ENCODE results near the gene RSPH1.

RSPH1 gene

DNA sequence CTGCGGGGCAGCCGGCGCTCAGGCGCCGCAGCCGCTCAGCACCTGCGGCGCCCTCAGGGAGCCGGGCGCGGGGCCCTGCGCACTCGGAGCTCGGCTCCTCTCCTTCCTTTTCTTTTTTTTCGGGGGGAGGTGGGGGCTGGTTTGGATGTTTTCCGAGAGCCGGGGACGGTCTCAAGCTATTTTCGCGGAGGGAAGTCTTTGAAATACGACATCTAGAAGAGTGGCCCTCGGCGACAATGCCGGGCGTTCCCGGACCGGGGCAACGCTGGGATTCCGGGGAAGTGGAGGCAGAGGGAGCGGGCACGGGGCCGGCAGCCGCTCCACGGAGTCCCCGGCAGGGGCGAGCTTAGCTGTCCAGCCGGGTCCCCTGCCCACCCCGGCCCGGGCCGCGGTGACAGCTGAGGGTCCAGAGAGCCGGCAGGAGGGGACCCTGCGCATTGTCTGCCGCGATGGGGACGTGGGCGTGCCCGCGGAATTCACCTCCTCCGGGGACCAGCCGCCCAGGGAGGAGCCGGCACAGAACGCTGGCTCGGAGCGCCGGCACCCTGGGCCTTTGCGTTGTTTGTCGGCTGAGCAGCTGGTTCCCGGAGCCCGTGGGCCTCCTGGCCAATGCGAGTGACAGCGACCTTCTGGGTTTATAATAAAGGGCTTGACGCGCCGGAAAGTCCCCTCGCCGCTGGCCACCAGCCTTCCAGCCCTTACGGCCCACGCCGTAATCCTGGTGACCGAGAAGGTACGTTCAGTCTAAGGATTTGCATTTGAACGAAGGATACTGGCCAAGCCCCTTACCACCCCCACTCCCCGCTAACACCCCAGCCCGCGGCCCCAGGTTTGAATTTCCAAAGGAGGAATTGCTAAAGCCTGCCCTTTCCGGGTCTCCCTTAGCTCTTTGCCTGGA is 18.2 kb upstream of the RSPH1 start:
- peak; percentile 51 for DNase-seq (ENCODE audit: low read depth, low spot score)

DNA sequence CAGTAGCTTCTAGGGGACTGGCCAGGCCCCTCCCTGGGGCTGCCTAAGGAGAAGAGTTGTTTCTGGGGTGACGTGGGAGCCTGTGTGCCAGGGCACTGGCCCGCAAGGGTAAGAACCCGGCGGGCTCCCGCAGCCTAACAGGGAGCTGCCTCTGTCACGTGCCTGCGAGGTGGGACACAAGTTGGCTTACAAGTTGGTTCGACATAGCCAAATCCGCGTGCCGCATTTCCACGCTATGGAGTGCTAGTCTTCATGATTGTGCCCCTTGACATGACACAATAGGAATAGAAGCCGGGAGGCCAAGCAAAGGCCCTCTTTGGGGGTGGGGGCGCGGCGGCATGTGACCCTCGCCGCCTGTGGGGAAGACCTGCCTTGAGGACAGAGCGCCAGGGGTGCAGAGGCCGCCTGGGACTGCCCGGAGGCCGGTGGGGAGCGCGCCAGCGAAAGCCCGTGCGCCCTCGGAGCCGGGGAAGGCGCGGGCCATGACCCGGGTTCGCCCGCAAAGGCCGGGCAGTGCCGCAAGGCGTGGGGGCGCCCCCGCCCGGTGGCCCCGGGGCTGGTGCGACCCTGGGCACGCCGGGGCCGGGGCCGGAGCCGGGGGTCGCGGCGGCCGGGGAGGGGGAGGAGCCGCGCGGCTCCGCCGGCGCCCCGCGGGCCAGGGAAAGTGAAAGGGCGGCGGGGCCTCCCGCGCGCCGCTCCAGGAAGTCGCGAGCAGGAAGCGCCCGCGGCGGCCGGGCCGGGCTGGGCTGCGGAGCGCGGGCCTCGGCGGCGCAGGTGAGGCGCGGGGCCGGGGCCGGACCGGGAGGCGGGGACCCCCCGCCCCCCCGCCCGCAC is 17.3 kb upstream of the RSPH1 start, which contains the start of gene SLC37A1:
Gene SLC37A1 (plus strand): TSS at position 702 of the 834 bp plus-strand sequence. CDS start 4,603 bp downstream, outside the sequence.
- no peak for DNase-seq (ENCODE audit: low read depth, low spot score)

DNA sequence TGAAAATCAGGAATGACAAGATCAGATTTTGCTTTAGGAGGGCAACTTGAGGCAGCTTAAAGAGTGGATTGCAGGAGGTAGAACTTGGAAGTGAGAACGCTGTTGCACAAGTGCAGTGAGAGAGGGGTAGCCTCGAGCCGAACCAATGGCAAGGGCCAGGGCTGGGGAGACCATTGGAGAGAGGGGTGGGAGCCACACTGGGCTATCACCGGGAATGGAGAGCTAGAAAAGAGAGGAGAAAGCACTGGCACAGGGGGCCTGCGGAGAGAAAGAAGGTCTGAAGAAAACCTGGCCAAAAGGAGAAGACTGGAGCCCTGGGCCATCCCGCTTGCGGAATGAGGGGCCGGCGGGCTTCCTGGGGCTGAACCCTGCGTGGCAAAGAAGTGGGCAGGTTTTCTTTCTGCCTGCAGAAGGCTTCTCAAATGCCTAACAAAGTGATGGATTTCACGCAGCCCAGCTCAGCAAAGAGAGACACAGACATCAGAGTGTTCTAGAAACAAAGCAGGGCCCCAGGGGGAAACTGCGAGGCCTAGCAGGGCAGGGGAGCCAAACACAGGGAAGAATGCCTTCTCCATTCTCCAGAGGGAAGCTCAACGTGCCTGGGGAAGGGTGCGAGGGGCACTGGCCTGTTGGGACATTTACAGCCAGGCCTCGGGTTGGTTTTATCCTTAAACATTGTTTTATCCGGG is 16.5 kb upstream of the RSPH1 start:
- DNase-seq (ENCODE audit: low read depth, low spot score): no peak

DNA sequence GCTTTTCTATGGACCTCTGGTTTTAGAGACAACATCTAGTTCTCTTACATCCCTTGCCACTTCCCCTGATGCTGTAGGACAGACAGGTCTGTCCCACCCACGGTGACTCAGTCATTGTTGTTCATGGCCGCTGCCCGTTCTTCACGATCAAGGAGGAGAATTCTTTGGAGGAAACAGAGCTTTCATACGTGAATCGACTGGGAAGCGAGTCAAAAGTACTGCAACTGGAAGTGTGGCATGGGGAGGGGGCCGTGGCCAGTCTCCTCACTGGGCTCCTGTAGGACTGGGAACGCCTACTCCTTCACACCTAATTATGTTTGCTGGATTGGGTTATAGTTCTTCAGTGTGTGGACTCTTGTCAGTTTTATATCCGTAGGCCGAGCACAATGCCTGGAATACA is 13.2 kb upstream of the RSPH1 start:
- no peak for DNase-seq (ENCODE audit: low read depth, low spot score)

DNA sequence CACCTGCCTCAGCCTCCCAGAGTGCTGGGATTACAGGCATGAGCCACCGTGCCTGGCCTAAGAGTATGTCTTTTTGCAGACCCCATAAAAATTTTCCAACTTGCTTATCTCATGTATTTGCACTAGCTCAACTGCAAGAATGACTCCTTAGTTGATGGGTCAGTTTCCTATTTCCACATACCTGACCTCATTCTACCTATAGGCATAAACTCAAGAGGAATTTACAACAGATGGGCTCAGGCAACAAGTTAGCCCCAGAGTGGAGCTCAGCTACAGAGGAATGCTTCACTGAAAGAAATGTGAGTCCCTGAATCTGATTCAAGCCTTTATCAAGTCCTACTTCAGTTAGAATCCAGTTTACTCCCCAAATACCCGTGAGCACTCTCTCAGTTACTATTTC is 12.3 kb upstream of the RSPH1 start:
- no peak for DNase-seq (ENCODE audit: low read depth, low spot score)

DNA sequence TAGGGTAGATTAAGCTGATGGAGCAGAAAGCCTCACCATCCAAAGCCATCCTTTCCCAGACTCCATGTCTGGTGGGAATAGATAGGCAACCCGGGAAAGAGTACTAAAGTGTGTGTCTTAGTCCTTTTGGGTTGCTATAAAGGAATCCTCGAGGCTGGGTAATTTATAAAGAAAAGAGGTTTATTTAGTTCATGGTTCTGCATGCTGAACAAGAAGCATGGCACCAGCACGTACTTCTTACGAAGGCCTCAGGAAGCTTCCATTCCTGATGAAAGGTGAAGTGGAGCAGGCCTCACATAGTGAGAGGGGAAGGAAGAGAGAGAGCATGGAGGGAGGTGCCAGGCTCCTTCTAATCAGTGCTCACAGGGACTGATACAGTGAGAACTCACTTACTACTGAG is 11.4 kb upstream of the RSPH1 start:
- no peak for DNase-seq (ENCODE audit: low read depth, low spot score)

DNA sequence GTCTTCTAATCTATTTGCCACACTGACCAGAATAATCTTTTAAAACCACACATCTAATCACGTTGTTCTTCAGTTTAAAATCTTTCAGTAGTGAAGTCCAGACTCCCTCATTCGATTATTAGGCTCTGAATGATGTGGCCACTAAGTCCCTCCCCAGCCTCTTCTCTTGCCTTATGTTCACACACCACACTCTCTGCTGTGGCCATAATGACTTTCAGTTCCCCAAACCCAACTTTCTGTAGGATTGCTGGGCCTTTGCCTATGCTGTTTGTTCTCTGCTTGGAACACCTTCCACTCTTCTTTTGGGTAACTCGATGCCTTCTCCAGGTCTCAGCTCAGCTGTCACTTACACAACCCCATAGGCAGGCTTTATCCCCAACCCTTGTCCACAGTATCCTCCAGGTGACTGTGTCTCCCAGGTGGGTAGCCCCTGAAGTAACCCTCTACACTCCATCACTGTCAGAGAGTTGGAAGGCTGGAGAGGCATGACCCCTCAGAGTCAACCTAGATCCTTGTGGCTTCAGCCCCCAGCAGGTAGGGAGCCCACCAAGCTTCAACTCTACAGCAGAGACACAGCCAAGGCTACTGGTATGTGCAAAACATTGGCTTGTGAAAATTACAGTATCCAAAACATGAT is 9.2 kb upstream of the RSPH1 start:
- DNase-seq (ENCODE audit: low read depth, low spot score): no peak

DNA sequence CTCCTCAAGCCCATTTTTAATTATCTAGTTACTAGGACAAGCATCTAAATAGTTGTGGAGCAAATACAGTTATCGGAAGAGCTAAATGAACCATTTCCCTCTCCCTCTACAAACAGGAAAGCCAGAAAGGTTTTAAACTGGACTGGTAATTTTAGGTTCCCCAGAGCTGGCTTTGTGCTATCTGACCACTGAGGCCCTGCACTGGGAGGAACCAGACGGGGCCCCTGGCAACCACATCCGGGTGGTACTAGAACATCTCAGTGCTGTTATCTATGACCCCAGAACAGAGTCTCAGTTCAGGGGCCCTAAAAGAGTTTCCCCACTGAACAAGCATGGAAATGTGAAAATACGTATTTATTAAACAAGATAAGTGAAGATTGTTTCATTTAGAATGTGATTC is 7.7 kb upstream of the RSPH1 start:
- no peak for DNase-seq (ENCODE audit: low read depth, low spot score)

DNA sequence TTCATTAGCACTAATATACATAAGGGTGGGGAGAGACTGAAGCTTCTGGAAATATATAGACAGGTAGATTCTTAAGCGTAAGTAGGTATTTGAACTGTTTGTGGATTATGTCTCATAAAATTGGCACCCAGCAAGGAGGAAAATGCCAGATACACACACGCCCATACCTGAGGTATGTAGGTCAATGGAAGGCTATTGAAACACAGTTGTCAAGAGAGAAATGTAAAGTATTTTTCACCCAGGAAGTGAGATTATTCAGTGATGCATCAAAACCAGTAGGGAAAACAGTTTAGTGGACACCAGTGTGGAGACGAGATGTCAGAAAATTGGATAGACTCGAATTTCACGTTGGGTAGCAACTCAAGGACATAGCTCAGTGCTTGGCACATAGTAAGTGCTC is 4.7 kb upstream of the RSPH1 start:
- no peak for DNase-seq (ENCODE audit: low read depth, low spot score)

DNA sequence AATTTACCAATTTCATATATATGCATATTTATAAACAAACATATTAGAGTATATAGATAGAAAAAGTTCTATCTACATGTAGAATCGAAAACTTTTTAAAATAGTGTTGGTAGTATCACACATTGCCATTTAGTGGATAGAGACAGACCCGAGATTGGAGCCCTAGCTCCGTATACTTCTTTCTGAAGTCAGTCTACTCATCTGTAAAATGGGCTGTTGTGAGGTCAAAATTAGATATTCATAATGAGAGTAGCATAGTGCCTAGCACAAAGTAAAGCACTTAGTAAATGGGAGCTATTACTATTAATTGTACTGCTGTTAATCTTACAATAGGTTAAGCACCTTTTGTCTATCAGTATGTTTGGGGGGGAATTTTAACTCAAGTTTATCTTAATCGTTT is 4.2 kb upstream of the RSPH1 start:
- DNase-seq (ENCODE audit: low read depth, low spot score): no peak

DNA sequence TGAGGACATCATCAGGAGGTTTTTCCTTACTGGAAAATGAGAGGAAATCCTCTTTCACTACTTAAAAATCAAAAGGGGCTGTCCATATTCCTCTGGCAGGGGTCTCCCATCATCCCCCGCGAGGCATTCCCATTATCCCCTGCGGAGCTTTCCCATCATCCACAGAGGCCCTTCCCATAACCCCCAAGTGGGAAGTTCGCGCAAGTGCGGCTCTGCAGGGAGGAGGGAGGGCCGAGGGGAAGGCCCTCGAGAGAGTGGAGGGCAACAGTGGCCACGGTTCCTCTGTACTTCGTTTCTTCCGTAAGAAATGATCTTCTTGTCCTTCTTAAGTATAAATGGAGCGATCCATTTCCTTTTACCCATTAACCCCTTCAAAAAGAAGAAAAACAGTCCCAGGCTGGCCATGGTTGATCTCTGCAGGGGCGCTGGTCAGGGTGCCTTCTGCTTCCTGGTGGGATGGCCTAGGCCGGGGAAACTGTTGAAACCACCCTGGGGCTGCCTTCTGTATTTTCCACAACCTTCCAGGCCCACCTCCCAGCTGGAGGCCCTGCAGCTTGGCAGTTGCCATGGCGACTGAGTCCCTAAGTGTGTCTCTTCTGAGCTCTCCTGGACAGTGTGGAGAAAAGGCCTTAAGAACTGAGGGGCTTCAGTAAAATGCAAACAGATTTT is 3.6 kb upstream of the RSPH1 start:
- DNase-seq (ENCODE audit: low read depth, low spot score): peak; percentile 61

DNA sequence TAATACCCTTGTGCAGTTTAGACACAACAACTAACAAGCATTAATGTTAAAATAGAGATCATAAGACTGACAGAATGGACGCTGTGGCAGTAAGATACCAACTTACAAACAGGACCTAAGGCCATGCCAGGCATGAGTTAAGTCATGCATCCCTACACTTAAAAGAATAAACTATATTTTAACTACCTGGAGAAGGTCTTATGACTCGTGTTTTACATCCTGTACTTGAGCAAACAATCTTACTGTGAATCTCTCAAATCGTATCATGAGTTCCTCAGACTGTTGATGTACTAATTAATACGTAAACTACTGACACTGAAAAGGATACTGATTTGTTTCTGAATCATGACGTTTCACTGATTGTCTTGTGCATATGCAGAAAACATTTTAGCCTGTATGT is 2.0 kb upstream of the RSPH1 start:
- DNase-seq (ENCODE audit: low read depth, low spot score): no peak

DNA sequence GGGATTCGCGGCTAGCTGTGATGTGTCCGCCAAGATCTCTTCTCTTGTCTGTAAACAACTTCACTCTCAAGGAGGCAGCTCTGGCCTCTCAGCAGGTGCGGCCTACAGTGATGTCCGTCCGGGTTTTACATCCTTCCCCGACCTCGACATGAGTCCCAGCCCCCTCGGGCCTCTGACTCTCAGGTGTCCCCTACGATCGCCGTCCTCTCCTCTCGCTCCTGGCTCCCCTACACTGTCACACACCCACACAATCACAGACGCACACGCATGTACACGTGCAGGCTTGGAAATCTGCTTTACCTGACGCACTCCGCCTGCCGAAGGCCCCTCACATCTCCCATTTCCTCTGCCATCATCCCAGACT is 797 bp upstream of the RSPH1 start:
- no peak for DNase-seq (ENCODE audit: low read depth, low spot score)

DNA sequence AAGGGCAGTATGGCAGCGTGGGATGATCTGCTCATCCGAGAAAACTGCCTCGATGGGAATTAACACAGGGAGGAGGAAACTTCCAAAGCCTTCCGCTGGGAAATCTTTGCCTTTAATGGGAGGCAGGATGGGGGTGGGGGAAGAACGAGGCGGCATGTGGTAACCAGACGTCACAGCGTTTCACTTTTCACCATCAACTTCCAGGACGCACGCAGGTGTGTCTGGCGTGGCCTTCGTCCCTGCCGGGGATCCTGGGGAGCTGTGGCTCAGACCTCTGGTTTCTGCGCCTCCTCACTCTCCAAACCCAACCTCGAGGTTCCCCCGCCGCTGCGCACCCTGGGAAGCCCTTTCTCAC is 282 bp downstream of the RSPH1 start:
- no peak for DNase-seq (ENCODE audit: low read depth, low spot score)

DNA sequence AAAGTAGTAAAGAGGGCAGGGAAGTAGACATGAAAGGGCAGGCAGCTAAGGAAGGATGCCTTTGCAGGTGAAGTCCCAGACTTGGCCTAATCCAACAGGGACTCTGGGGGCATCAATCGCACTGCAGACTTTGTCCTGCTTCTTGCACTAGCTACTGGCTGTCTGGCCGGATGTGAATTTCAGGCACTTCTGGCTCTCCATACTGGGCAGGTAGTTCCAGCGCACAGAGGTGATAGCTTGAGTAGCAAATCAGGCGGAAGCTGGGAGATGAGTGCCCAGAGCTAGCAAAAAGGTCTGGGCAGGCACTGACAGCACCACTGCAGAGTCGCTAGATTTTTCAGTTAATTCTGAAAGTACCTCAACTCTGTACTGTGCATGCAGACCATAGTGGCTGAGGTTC is 997 bp downstream of the RSPH1 start:
- no peak for DNase-seq (ENCODE audit: low read depth, low spot score)

DNA sequence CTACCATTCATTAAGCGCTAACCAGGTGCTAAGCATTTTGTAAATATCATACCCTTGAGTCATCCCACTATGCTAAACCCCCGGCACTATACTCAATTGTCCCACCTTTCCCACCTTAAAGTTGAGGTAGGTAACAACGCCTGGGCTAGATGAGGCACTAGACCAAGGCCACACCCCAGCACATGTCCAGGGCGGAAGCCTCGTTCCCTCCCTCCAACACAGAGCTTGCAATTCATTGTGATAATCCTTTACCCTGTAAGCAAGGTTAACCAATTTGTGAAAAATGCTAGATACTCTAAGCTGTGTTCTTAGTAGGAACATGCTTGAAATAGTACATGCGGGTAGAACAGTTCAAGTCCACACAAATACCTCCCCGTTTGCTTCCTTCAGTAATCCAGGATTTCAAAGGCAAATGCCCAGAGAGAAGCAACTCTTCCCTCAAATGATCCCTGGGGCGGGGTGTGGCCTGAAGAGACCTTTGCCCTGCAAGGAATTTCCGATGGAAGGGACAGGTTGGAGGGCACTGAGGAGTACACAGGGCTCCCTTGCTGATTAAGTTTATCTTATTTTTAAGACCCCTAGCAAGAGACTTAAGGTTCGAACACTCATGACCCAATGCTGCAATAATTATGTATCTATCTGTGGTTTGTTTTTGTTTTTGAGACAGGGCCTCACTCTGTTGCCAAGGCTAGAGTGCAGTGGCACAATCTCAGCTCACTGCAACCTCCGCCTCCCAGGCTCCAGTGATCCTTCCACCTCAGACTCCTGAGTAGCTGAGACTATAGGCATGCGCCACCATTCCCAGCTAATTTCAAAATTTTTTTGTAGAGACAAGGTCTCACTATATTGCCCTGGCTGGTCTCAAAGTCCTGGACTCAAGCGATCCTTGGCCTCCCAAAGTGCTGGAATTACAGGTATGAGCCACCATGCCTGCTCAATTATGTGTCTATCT is 2.6 kb downstream of the RSPH1 start:
- no peak for DNase-seq (ENCODE audit: low read depth, low spot score)

DNA sequence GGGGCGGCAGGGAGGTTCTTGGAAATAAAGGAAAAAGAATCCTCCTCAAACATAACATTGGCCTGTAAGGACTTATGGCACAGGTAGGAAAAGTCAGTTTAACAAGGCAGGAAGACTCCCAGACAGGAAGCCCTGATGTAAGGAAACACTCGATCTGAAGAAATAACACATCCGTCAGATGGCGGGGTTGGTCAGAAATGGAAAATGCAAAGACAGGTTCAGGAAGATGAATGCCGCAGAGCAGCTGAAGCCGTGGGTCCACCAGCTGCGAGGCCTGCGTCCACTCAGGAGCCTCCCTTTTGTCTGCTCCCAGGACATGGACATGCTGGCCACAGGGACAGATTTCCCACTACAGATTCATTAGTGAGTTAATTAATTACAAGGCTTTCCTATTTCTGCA is 3.8 kb downstream of the RSPH1 start:
- DNase-seq (ENCODE audit: low read depth, low spot score): no peak

DNA sequence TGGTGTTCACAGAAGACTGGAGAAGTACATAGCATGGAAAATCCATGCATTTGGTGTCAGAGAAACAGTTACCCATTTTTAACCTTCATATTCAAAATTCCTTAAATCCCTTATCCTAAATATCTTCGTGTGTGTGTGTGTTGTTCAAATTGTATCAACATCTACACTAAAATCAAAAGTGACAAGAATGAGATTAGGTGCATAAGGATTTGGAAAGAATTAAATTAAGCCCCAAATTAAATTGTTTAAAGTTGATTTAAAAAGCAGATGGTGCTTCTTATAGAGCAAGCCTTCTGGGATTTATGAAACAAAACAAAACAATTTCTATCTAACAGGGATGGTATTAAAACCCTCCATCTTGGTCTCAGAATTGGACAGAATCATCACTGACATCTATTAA is 4.7 kb downstream of the RSPH1 start:
- no peak for DNase-seq (ENCODE audit: low read depth, low spot score)

DNA sequence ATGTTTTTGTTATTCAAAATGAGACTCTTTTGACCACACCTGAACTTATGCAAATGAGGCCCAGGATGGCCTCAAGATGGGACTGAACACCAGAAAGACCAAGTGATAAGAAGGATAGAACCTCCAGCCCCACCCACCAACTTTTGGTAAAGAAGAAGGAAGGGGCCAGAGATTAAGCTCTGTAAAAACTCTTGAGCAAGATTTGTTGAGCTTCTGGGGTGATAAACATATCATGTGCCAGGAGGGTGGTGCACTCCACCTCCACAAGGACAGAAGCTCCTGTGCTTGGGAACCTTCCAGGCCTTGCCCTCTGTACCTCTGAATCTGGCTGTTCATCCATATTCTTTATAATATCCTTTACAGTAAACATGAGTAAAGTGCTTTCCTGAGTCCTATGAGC is 5.3 kb downstream of the RSPH1 start:
- DNase-seq (ENCODE audit: low read depth, low spot score): no peak

DNA sequence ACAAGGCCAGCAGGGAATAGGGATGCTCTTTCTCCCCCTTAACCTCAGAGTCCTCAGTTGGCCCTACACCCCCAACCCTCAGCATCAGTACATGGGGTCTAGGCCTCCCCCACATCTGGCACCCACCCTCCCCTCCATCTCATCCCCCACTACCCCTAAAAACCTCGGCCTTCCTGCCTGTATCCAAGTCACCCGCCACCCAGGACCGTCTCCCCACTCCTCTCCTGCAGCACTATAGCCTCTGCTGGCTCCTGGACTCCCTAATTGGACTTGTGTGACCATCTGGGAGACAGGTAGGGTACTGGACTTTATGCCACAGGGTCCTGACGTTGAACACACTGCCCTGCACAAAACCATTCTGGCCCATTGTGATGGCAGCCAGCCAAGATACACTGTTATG is 6.0 kb downstream of the RSPH1 start:
- no peak for DNase-seq (ENCODE audit: low read depth, low spot score)
